Left lung (tissue), 10 donors: Measurements from ENCODE around the gene ENPP6. TPM values are rescaled to one million over a fixed set of nuclear protein-coding genes. Genes with fewer than 3 reads are reported as not detected.

Experiments used
- ATAC-seq: fragments of 200-7000 bp; cut with Tn5 transposase; one replicate; pipeline ENCODE4 v1.9.1; 2020; ENCODE audit warnings: moderate library complexity
- DNase-seq, 4 donors: peaks; one replicate each; pipeline ENCODE4 v3.0.0-alpha.2; 2013 to 2020
- H3K27ac ChIP-seq, 2 donors: fragments of 200-600 bp; sonication (generic) in 1 of 2; one replicate each; pipeline versions ENCODE4 v1.5.0 to v1.8.0; 2020 to 2021
- H3K27me3 ChIP-seq, 2 donors: fragments of 200-600 bp; sonication (generic) in 1 of 2; one replicate each; pipeline versions ENCODE4 v1.5.0 to v1.8.0; 2020 to 2021
- H3K36me3 ChIP-seq, 2 donors: fragments of 200-600 bp; sonication (generic) in 1 of 2; one replicate each; pipeline versions ENCODE4 v1.5.0 to v1.8.0; 2020 to 2021
- H3K4me1 ChIP-seq, 2 donors: fragments of 200-600 bp; one replicate each; pipeline ENCODE4 v1.8.0; 2021
- H3K4me3 ChIP-seq, 2 donors: fragments of 200-600 bp; sonication (generic) in 1 of 2; one replicate each; pipeline versions ENCODE4 v1.5.0 to v1.8.0; 2020 to 2021; ENCODE audit warnings: mild to moderate bottlenecking in 1 of 2
- H3K9me3 ChIP-seq, 2 donors: fragments of 200-600 bp; sonication (generic) in 1 of 2; one replicate each; pipeline versions ENCODE4 v1.5.0 to v1.8.0; 2020 to 2021
- CTCF ChIP-seq, 2 donors: fragments of 200-600 bp; sonication (generic) in 1 of 2; IDR thresholded peaks; one replicate each; pipeline versions ENCODE4 v1.5.0 to v1.8.0; 2021; ENCODE audit warnings: antibody characterized with exemption in 2 of 2
- intact Hi-C, 2 donors: fragments of 100-400 bp; cut with DNase I; formaldehyde crosslinking; loops; one replicate each; pipeline versions ENCODE4 v1.11.2 to v1.14.2; 2022
- polyA plus RNA-seq, 6 donors: library from polyadenylated mRNA; unstranded; fragments of 120-200 nt; gene quantifications; one replicate each; pipeline ENCODE4 v1.2.1, GENCODE V29; 2013; ENCODE audit not compliant: insufficient read length in 6 of 6
- total RNA-seq, 2 donors: library from RNA; stranded (reverse); fragmentation: NEBNext Ultra II Directional; extraction: Animal tissue kit (Norgen Biotek cat#: 25700); gene quantifications; one replicate each; pipeline ENCODE4 v1.2.1, GENCODE V29; 2021
- donor health status: DM: no; HTN: yes; CAD: no.
- donor health status: DM: no; HTN: no; CAD: no.

ENPP6 gene
- total and polyA plus RNA-seq, 8 donors, result 0.14 to 0.67 (median 0.31) TPM

- Histone ChIP-seq H3K27ac (peak overlapping the region; percentile 18 to 47), H3K36me3 (no peaks in the 10 kb centered on the region), H3K27me3 (no peaks in the 10 kb centered on the region), H3K9me3 (no peaks in the 10 kb centered on the region), H3K4me1 (peaks cover 0 to 23% of the 10 kb centered on the region in 2 donors), H3K4me3 (no peak overlapping the region)
- ATAC-seq (peak; percentile 51), DNase-seq (no peak)
- TF ChIP-seq CTCF (IDR thresholded peaks at IDR 0.05), result no peak
- intact Hi-C loops, result no loop called here
Measured at GRCh38 chr4:184148738-184149637, 68.7 kb downstream of the ENPP6 start.

- peaks cover 0 to 23% of the 10 kb centered on the region in 2 donors for H3K4me1 ChIP-seq
- TF ChIP-seq CTCF (IDR thresholded peaks at IDR 0.05), result no peak
- H3K27ac ChIP-seq, result peak overlapping the region in 1 of 2 donors; percentile 47
- intact Hi-C loops, result no loop called here
- DNase-seq (no peak), ATAC-seq (no peak)
- H3K4me3 ChIP-seq, result no peak overlapping the region
- H3K36me3 ChIP-seq, result no peaks in the 10 kb centered on the region
- H3K9me3 ChIP-seq, result no peaks in the 10 kb centered on the region
- no peaks in the 10 kb centered on the region for H3K27me3 ChIP-seq
Measured at GRCh38 chr4:184147858-184148737, 69.6 kb downstream of the ENPP6 start.

DNA sequence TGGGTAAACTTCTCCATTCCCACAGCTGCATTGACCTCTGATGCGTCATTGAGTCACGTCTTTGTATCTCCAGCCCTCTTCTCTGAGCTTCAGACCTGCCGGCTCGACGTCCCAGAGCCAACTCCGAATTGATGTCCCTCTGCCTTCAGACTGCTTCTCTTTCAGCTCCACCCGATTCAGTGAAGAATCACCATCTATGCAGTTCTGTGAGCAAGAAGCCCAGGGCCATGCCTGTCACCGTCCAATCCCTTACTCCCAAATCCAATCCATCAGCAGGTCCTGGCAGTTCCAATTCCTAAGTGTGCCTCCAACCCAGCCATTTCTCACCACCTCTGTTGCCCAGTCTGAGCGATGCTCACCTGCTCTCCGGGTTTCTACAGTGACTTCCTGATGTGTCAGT lies 70.7 kb downstream of the ENPP6 start:
- Histone ChIP-seq H3K36me3 (no peaks in the 10 kb centered on the region), H3K4me1 (peaks cover 0 to 23% of the 10 kb centered on the region in 2 donors), H3K27ac (no peak overlapping the region), H3K27me3 (no peaks in the 10 kb centered on the region), H3K9me3 (no peaks in the 10 kb centered on the region), H3K4me3 (no peak overlapping the region)
- ATAC-seq (no peak), DNase-seq (no peak)
- TF ChIP-seq CTCF (IDR thresholded peaks at IDR 0.05), result no peak
- intact Hi-C loops, result no loop called here

GRCh38 chr4:184145596-184145995 lies 72.1 kb downstream of the ENPP6 start:
- Histone ChIP-seq H3K27ac (no peak overlapping the region), H3K9me3 (no peaks in the 10 kb centered on the region), H3K4me3 (no peak overlapping the region), H3K27me3 (no peaks in the 10 kb centered on the region), H3K36me3 (no peaks in the 10 kb centered on the region), H3K4me1 (peaks cover 0 to 20% of the 10 kb centered on the region in 2 donors)
- DNase-seq (no peak), ATAC-seq (no peak)
- intact Hi-C loops, result no loop called here
- TF ChIP-seq CTCF (IDR thresholded peaks at IDR 0.05), result no peak
